T-helper 22 cell (primary cell): ENCODE results near the gene HLA-A.

Experiments
- DNase-seq: peaks from one replicate; pipeline ENCODE4 v3.0.0-alpha.2; 2020; ENCODE audit warnings: low read depth

The HLA-A gene

GRCh38 chr6:29935273-29935955, 6.9 kb upstream of the HLA-A start:
- DNase-seq, result no peak

GRCh38 chr6:29938746-29939508, 3.4 kb upstream of the HLA-A start:
- DNase-seq, result no peak

DNA sequence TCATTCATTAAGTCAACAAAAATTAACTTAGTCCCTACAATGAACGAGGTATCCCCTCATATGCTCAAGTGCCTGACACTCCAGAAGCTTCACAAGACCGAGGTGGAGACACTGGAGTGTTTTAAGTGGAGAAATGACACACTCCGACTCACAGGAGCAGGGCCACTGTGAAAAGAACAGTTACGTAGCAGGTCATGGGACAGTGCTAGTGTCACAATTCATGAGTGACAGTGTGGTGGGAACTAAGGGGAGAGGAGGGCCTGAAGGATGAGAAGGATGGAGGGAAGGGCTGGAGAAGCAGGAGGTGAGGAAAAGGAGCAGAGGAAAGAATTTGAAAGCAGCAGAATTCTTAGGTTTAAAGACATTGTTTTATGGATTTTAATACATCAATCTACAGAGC, 1.3 kb upstream of the HLA-A start:
- no peak for DNase-seq

DNA sequence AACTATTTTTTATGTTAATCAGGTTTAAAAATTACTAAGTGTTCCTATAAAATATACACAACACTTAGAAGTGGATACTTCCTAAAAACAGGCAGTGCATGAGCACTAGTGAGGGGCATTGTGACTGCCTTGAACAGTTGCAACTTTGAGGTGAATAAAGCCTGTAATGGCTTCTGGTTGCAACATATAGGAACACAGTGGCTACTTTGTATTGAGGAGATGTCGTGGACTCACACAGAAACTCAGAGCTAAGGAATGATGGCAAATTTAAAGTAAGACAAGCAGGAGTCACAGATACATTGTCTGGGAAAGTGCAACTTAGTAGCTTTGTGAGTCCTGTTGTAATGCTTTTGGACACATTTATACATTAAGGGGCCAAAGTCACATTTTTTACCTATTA, 861 bp upstream of the HLA-A start:
- DNase-seq, result no peak

GRCh38 chr6:29941916-29942274, 437 bp upstream of the HLA-A start:
- DNase-seq, result no peak

GRCh38 chr6:29943053-29943966, 978 bp downstream of the HLA-A start:
- DNase-seq, result no peak

- no peak for DNase-seq
These were observed 3.0 kb downstream of the HLA-A start for GRCh38 chr6:29945281-29945820.

DNA sequence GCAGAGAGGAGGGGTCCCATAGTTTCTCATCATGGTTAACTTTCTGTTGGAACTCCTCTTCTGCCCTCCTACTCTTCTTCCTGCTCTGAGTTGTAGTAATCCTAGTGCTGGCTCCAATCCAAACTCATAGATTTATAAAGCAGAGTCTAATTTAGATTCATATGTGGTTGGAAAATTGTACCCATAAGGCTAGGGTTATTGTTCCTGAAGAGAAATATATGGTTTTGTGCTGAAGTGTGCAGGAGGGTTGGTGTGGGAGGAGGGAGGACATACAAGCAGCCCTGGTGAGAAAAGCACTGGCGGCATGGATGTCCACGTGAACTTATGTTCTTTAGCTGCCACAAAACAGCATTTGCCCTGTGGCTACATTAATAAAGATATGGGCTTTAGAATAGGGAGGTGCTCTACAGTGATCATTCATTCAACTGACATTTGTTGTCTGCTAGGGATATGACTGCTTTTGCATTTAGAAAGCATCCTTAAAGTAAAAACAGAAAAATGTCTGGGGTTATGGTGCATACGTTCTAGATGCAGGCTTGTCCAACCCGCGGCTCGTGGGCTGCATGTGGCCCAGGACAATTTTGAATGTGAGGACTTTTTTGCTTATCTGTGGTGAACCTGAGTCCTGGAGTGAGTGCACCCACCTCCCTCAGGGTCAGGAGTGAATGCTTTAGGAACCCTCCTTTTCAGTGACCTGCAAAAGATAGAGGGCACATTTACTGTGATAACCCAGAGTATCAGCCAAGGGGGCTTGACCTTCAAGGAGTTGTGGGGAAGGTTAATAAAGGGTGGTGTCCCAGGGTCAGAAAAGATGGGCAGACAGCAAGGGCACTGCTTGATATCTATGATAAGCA, 4.1 kb downstream of the HLA-A start:
- DNase-seq, result no peak

DNA sequence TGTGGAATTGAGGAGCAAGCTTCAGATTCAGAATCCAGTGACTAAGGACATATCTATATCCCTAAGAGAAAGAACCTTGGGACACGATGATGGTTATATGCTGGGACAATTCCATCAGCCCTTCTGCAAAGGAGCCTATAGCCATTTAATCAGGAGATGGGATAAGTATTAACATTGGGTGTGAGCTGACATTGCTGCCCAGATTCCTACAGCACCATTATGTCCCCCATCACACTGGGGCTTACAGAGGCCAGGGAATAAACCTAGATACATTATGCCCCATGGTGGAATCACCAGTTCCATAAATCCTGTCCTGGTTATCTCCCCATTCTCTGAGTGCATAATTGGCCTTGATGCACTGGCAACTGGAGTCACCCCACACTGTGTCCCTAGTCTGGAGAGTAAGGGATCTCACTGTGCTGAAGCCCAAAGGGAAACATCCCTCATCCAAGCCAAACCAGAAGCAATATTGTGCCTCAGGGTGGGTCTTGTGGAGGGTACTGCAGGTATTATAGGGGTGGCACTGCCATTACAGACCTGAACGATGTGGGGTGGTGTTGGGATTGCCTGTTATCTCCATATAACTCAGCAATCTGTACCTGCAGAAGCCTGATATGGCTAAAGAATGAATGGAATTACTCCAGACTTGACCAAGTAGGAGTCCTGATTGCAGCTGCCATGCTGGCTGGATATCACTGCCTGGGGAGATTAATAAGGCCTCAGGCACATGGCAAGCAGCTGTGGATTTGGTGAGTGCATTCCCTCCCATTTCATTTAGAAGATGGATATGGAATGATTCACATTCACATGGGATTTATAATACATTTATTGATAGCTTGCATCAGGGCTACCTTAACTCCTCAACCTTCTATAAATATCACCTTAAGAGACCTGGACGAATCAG, 5.0 kb downstream of the HLA-A start:
- DNase-seq, result no peak

DNA sequence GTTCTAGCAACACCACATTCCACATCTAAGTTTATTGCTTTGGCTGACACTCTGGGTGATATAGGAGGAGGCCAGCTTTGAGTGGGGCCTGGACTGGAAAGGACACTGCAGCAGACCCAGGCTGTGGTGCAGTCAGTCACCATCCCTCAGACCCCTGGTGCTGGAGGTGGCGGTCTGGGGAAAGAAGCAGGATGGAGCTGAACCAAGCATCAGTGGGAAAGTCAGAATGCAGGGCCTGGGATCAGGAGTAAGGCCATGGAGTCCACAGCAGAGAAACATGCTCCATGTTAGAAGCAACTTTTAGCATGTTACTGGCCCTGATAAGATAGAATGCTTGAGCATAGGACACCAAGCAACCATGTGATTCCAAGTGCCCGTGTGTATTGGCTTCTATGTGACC, 5.9 kb downstream of the HLA-A start:
- no peak for DNase-seq

DNA sequence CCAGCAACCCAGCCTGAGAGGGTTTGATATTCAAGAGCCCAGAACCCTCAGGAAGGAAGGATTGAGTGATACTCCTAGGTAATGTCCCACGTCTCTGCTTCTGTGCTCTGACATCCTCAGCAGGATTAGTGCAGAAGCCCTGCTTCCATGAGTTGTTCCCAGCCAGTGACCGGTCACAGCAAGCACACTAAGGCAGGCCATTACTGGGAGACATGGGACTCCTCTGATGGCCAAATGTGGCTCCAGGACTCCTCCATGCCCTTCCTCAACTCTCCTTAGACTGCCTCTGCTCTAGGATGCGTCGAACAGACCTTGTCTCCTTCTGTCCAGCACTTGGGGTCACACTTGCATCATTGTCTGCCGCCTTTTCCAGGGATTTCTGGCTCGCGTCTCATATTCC, 7.6 kb downstream of the HLA-A start:
- DNase-seq, result no peak

DNA sequence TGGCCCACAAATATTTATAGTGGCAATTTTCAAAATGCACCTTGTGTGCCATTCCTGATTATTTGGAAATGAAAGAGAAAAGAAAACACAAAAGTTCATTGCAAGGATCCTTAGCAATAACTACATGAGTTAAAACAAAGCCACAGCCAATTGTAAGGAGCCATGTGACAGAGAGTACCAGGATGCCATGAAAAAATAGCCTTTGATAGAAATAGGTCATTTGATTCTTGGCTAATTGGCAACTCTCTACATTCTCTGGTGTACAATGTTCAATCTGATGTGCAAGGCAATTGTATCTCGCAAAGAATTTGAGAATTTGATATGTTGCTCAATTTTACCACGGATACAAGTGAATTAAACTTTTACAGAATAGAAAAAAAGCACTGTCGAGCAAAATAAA, 9.6 kb downstream of the HLA-A start:
- no peak for DNase-seq

- DNase-seq, result no peak
These were observed 10.7 kb downstream of the HLA-A start for GRCh38 chr6:29953001-29953441.

DNA sequence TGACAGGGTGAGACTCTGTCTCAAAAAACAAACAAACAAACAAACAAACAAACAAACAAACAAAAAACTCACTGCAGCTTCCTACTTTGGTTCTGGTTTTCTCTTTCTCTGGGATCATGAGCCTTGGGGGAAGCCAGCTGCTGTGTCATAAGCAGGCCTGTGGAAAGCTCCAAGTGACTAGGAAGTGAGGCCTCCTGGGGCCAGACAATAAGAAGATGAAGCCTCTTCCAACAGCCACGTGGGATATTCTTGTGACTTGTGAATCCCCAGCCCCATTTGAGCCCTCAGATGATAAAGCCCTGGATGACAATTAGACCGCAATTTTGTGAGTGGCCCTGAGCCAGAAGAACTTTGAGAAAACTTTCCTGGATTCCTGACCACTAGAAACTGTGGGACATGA, 11.4 kb downstream of the HLA-A start:
- DNase-seq, result no peak

DNA sequence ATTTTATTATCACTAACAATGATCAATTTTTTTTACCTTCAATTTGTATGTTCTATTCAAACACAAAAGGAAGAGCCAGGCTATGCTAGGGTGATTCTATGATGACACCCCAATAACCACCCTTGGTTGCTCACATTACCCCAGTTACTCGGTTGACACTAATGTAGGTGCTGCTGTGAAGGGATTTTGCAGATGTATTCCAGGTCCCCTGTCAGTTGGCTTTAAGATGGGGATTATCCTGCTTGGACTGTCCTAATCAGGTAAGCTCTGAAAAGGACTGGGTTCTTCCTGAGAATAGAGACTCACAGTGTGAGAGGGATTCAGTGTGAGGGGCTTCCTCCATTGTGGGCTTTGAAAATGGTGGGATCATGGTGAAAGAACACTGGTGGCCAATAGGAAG, 11.9 kb downstream of the HLA-A start:
- DNase-seq, result no peak

- no peak for DNase-seq
These were observed 13.5 kb downstream of the HLA-A start for GRCh38 chr6:29955783-29956182.

GRCh38 chr6:29956518-29956917, 14.2 kb downstream of the HLA-A start:
- DNase-seq, result no peak

DNA sequence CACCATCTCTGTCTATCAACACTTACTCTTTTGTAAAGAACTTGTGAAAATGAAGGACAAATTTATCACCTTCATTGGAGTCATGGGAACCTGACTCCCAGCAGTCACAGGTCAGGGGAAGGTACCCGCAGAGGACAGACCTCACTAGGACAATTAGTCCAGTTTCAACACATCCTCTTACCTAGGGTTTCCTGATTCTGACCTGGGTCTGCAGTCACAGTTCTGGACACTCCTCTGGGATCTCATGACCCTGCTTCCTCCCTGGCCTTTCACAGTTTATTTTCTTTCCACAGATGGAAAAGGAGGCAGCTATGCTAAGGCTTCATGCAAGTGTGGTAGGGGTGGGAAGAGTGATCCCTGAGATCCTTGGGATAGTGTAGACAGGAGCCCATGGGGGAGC, 15.7 kb downstream of the HLA-A start:
- no peak for DNase-seq

DNA sequence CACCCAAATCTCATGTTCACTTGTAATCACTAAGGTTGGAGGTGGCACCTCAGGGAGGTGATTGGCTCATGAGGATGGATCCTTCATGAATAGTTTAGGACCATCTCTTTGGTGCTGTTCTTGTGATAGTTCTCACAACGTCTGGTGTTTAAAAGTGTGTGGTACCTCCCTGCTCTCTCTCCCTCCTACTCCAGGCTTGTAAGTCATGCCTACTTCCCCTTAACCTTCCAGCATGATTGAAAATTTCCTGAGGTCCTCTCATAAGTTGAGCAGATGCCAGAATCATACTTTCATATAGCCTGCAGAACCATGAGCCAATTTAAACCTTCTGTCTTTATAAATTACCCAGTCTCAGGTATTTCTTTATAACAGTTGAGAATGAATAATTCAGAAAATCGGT, 16.6 kb downstream of the HLA-A start:
- DNase-seq, result no peak

DNA sequence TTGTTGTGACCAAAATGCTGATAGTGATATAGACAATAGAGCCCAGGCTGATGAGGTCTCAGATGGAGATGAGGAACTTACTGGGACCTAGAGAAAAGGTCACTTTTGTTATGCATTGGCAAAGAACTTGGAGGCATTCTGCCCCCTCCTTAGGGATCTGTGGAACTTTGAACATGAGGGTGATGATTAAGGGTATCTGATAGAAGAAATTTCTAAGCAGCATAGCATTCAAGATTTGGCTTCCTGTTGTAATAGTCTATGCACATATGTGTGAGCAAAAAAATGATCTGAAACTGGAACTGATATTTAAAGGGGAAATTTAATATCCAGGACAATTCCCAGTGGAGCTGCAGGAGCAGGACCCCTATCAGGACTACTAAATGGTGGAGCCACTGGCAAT, 17.1 kb downstream of the HLA-A start:
- no peak for DNase-seq

DNA sequence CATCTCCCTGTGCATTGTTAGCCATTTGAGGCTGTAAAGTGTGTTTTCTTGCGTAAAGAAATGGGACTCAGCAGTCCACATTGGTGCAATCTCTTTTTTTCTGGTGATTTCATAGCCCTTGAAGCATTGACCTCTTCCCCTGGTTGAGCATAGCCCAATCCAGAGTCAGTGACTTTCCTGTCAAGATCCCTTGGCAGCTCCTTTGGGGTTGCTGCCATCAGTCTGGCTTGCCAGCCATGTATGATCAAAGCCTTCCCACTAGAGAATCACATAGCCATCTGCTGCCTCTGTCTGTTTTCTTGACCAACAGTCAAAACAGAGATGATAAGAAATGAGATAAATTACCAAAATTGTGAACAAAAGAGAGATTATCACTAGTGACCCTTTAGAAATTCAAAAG, 19.6 kb downstream of the HLA-A start:
- no peak for DNase-seq
